ENCODE results near the gene USP35. TPM values are rescaled to one million over a fixed set of nuclear protein-coding genes. Genes with fewer than 3 reads are reported as not detected.

USP35 gene
- total RNA-seq, 1 experiment from 2014 or later, result 11.3 TPM

DNA sequence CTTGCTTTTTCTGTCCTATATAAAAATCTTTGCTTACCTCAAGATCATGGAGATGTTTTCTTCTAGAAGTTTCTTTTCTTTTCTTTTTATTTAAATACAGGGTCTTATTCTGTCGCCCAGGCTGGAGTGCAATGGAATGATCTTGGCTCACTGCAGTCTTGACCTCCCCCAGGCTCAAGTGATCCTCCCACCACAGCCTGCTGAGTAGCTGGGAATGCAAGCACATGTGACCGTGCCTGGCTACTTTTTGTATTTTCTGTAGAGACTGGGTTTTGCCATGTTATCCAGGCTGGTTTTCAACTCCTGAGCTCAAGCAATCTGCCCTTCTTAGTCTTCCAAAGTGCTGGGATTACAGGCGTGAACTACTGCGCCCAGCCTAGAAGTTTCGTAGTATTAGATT, 45.3 kb downstream of the USP35 start:
- POLR2A ChIA-PET, result no interaction called here
- Histone ChIP-seq H3K4me1 (no peaks in the 10 kb centered on the region), H3K27me3 (replicated peaks; ENCODE audit: control insufficient read depth, insufficient read depth, low read length) (no peaks in the 10 kb centered on the region), H3K9me3 (no peaks in the 10 kb centered on the region), H3K4me3 (ENCODE audit: low read depth, low read length) (no peak overlapping the region), H3K36me3 (ENCODE audit: control insufficient read depth, insufficient read depth, low read length) (no peaks in the 10 kb centered on the region)
- no peak overlapping the region for H3K27ac Mint-ChIP-seq (ENCODE audit: unreplicated experiment)
- DNase-seq, result no peak
- TF ChIP-seq, protein P1, sequence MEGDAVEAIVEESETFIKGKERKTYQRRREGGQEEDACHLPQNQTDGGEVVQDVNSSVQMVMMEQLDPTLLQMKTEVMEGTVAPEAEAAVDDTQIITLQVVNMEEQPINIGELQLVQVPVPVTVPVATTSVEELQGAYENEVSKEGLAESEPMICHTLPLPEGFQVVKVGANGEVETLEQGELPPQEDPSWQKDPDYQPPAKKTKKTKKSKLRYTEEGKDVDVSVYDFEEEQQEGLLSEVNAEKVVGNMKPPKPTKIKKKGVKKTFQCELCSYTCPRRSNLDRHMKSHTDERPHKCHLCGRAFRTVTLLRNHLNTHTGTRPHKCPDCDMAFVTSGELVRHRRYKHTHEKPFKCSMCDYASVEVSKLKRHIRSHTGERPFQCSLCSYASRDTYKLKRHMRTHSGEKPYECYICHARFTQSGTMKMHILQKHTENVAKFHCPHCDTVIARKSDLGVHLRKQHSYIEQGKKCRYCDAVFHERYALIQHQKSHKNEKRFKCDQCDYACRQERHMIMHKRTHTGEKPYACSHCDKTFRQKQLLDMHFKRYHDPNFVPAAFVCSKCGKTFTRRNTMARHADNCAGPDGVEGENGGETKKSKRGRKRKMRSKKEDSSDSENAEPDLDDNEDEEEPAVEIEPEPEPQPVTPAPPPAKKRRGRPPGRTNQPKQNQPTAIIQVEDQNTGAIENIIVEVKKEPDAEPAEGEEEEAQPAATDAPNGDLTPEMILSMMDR (IDR thresholded peaks at IDR 0.05; ENCODE audit: insufficient read depth in 1 of 2, low read depth in 1 of 2, low read length in 1 of 2, severe bottlenecking in 1 of 2, unreplicated experiment in 1 of 2), result no peak
- H3K4me3 Mint-ChIP-seq (ENCODE audit: unreplicated experiment), result no peak overlapping the region
- no peaks in the 10 kb centered on the region for H3K27me3 Mint-ChIP-seq (ENCODE audit: insufficient read depth, unreplicated experiment)
- intact Hi-C loops (cut with micrococcal nuclease; ENCODE audit: unreplicated experiment), result no loop called here
- CTCF ChIA-PET, result interaction anchor here (0.7 kb wide), 1 partner anchor 210 kb away, joined by 4 read pairs; no protein-coding TSS in a partner anchor
- peaks cover 27% of the 10 kb centered on the region for H3K36me3 Mint-ChIP-seq (ENCODE audit: insufficient read depth, unreplicated experiment)
- no TSS peak for BruUV-seq (replicated peaks)
- no peaks in the 10 kb centered on the region for H3K4me1 Mint-ChIP-seq (ENCODE audit: low read depth, unreplicated experiment)
- H3K9me3 Mint-ChIP-seq (ENCODE audit: unreplicated experiment), result peaks cover 12% of the 10 kb centered on the region

GRCh38 chr11:78237293-78238046, 48.8 kb downstream of the USP35 start:
- intact Hi-C loops (cut with micrococcal nuclease; ENCODE audit: unreplicated experiment), result no loop called here
- H3K4me3 ChIP-seq (ENCODE audit: low read depth, low read length), result no peak overlapping the region
- ChIA-PET POLR2A (interaction anchor here (0.6 kb wide), 1 partner anchor 71 kb away, joined by 5 read pairs; no protein-coding TSS in a partner anchor), CTCF (no interaction called here)
- TF ChIP-seq, protein P1 (IDR thresholded peaks at IDR 0.05; ENCODE audit: insufficient read depth in 1 of 2, low read depth in 1 of 2, low read length in 1 of 2, severe bottlenecking in 1 of 2, unreplicated experiment in 1 of 2), result no peak
- H3K36me3 ChIP-seq (ENCODE audit: control insufficient read depth, insufficient read depth, low read length), result no peaks in the 10 kb centered on the region
- peaks cover 11% of the 10 kb centered on the region; the same call in 1 of the 2 replicates for H3K9me3 ChIP-seq
- no peak overlapping the region for H3K27ac Mint-ChIP-seq (ENCODE audit: unreplicated experiment)
- peaks cover 48% of the 10 kb centered on the region for H3K36me3 Mint-ChIP-seq (ENCODE audit: insufficient read depth, unreplicated experiment)
- no peaks in the 10 kb centered on the region for H3K4me1 Mint-ChIP-seq (ENCODE audit: low read depth, unreplicated experiment)
- no peak overlapping the region for H3K4me3 Mint-ChIP-seq (ENCODE audit: unreplicated experiment)
- no TSS peak for BruUV-seq (replicated peaks)
- no peak for DNase-seq
- H3K27me3 Mint-ChIP-seq (ENCODE audit: insufficient read depth, unreplicated experiment), result no peaks in the 10 kb centered on the region
- no peaks in the 10 kb centered on the region for H3K27me3 ChIP-seq (replicated peaks; ENCODE audit: control insufficient read depth, insufficient read depth, low read length)
- H3K9me3 Mint-ChIP-seq (ENCODE audit: unreplicated experiment), result peaks cover 29% of the 10 kb centered on the region
- H3K4me1 ChIP-seq, result no peaks in the 10 kb centered on the region

GRCh38 chr11:78239781-78240180, 51.1 kb downstream of the USP35 start:
- Mint-ChIP-seq H3K27ac (ENCODE audit: unreplicated experiment) (no peak overlapping the region), H3K9me3 (ENCODE audit: unreplicated experiment) (peaks cover 34% of the 10 kb centered on the region), H3K4me3 (ENCODE audit: unreplicated experiment) (no peak overlapping the region), H3K36me3 (ENCODE audit: insufficient read depth, unreplicated experiment) (peaks cover 66% of the 10 kb centered on the region), H3K27me3 (ENCODE audit: insufficient read depth, unreplicated experiment) (no peaks in the 10 kb centered on the region), H3K4me1 (ENCODE audit: low read depth, unreplicated experiment) (no peaks in the 10 kb centered on the region)
- intact Hi-C loops (cut with micrococcal nuclease; ENCODE audit: unreplicated experiment), result no loop called here
- H3K4me3 ChIP-seq (ENCODE audit: low read depth, low read length), result no peak overlapping the region
- no peaks in the 10 kb centered on the region for H3K4me1 ChIP-seq
- BruUV-seq (replicated peaks), result no TSS peak
- POLR2A ChIA-PET, result no interaction called here
- H3K27me3 ChIP-seq (replicated peaks; ENCODE audit: control insufficient read depth, insufficient read depth, low read length), result no peaks in the 10 kb centered on the region
- CTCF ChIA-PET, result interaction anchor here (1.2 kb wide), 1 partner anchor 12 kb away, joined by 3 read pairs; no protein-coding TSS in a partner anchor
- H3K36me3 ChIP-seq (ENCODE audit: control insufficient read depth, insufficient read depth, low read length), result no peaks in the 10 kb centered on the region
- TF ChIP-seq, protein P1 (IDR thresholded peaks at IDR 0.05; ENCODE audit: insufficient read depth in 1 of 2, low read depth in 1 of 2, low read length in 1 of 2, severe bottlenecking in 1 of 2, unreplicated experiment in 1 of 2), result no peak
- H3K9me3 ChIP-seq, result peaks cover 13% of the 10 kb centered on the region; the same call in 1 of the 2 replicates
- DNase-seq, result no peak
